ENCODE measurements around the gene CEP78.
"Not testable (repeated sequence)": the region's sequence is repeated elsewhere in the genome, so short reads cannot be mapped to it uniquely, and the experiment has no call there.

The CEP78 gene

GRCh38 chr9:78236551-78236910 is 656 bp downstream of the CEP78 start:
- no peak for DNase-seq

DNA sequence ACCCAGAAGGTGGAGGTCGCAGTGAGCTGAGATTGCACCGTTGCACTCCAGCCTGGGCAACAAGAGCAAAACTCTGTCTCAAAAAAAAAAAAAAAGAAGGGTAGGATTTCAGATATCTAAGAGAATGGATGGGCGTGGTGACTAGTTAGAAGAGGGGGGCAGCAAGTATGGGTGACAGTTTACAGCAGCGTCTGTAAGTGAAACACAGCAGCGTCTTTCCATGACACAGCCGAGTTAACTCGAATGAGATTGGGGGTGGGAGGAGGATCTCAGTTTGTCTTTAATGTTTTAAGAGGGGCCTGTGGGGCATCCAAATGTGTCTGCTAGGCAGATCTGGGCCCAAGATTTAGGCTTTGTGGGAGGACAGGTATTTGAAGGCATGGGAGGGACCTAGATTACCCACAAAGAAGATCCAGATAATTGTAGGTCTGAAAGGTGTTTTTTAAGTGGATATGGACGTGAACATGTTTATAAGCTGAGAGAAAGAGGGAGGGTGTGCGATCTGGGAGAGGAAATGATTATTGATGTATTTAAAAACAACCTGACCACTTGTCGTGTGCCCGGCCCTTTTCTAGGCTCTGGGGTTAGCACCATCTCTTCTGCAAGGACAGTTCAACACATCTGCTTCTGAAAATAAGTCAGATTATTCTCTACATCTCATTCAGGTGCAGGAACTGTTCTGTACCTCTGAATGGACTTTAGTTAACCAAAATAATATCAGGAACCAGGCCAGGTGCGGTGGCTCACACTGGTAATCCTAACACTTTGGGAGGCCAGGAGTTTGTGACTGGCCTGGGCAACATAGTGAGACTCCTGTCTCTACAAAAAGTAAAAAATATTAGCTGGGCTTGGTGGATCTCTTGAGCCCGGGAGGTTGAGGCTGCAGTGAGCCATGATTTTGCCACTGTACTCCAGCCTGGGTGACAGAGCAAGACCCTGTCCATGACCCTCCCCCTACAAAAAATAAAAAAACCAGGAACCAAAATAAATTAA is 2.5 kb downstream of the CEP78 start:
- no peak for DNase-seq

GRCh38 chr9:78239506-78239905 is 3.6 kb downstream of the CEP78 start:
- DNase-seq, result no peak

DNA sequence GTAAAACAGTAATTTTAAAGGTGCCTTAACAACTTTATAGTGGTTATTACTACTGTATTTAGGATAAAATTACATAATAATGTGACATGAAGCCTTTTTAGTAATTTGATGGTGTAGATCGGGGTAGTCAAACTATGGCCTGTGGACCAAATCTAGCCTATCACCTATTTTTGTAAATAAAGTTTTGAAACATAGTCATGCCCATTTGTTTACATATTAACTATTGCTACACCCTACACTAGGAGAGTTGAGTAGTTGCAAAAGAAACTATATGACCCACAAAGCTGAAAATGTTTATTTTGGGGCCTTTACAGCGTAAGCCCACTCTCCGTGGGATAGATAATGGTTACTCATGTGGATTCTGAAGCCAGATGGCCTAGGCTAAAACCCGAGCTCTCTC is 6.2 kb downstream of the CEP78 start:
- DNase-seq, result no peak

- no peak for DNase-seq
Observed at GRCh38 chr9:78243130-78243529, 7.3 kb downstream of the CEP78 start.

GRCh38 chr9:78245401-78245800 is 9.5 kb downstream of the CEP78 start:
- DNase-seq, result no peak

DNA sequence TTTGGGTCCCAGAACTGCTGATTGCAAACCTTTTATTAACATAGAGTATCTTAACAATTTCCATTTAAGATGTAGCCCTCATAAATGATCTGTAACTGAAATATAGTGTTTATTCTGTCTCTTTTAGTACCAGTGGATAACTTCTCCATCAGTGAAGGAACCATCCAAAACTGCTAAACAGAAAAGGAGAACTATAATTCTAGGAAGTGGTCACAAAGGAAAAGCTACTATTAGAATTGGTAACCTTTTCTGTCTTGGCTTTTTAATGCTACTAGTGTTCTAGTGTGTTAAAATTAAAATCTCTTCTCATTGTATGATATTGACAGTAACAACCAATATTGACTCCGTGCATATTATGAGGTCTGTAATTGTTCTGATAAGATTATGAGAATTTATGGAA is 12.8 kb downstream of the CEP78 start:
- DNase-seq, result no peak

DNA sequence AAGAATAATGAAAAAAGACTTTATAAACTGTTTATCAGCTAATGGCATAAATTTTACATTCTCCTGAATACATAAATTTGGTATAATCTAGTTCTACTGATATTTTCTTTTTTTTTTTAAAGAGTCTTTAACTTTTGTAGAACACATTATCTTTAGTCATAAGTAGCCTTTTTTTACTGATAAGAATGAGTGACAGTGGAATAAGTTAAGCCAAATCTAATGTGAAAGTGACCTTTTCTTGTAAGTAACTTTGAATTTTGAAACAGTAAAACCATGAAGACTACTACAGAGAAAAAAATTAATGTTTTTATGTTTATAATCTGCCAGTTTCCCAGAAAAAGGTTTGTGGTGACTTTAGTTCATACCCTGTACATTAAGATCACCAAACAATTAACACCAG is 13.7 kb downstream of the CEP78 start:
- no peak for DNase-seq

DNA sequence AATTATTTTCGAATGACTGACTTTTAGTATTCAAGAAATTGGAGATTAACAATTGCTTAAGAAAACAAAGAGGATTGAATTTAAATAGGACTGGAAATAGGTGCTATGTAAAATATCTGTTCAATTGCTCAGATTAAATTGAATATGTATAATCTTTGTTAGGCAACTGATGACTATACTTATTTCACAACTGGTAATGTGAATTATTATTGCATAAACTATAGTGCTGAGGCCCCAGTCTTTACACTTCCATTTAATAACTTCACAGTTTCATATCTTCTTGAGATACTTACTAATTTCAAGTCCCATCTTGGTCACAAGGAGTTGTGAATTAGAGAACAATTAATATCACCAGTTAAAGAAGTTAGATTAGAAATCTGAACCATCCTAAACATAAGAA is 16.7 kb downstream of the CEP78 start:
- no peak for DNase-seq

DNA sequence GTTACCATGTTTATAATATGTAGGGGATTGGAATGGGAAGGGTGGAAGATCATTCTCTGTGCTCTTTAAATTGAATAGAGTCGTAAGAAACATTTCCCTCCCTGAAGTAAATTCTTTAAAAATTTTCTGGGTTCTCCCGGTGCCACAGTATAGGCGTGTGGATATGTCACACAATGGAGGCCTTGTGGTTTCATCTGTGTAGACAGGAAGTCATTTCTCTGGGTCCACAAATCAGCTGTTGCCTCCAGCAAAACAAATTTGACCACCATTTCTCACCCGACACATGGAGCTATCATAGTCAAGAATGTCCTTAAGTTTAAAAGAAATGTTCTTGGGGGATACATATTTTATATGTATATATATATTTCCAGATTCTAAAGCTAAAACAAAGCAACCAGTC is 17.4 kb downstream of the CEP78 start:
- no peak for DNase-seq

GRCh38 chr9:78261403-78262001 is 25.6 kb downstream of the CEP78 start:
- DNase-seq, result no peak

DNA sequence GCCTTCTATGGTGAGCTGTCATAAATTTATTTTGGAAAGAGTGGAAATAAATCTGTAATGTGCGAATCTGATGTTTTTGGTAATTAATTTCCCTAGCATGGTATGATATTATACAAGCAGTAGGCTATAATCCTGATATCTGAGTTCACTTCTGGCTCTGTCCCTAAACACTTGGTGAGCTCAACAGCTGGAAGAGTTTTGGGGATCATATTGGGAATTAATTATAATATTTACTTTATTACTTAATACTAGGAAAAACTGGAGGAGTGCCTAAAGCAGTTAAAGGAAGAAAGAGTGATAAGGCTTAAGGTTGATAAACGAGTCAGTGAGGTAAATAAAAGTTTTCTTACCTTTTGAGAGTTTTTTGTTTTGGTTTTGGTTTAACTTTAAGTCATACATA is 26.8 kb downstream of the CEP78 start:
- DNase-seq, result no peak

DNA sequence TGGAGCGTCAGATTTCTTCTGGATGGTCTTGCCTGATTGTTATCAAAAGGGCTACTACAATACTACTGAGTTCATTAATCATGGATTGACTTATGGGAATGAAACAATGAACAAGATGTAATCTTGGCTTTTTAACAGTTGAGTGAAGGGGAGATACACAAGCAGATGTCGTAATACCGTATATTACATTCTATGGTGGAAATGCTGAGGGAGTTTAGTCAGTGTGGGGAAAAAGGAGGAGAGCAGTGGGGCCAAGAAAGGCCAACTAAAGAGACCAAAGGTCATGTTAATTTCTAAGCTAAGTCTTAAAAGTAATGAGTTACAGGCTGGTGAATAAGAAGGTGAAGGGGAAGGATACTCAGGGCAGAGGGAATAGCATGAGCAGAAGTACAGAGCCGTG is 32.0 kb downstream of the CEP78 start:
- no peak for DNase-seq

DNA sequence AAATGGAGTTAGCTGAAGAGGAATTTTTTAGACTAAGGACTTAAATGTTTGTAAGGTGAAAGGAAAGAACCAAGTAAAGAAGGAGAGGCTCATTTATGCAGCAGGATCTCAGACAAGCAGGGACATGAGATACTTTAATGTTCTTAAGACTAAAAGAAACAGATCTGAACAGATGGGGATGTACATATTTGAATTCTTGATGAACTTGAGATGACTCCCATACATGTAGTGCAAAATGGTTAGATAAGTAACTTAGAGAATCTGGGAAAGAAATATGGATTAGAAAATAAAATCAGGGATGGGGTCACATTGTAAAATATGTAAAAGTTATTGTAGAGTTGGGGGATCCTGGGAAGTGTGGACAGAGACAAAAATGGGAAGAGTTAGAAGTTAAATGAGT is 33.9 kb downstream of the CEP78 start:
- DNase-seq, result no peak

DNA sequence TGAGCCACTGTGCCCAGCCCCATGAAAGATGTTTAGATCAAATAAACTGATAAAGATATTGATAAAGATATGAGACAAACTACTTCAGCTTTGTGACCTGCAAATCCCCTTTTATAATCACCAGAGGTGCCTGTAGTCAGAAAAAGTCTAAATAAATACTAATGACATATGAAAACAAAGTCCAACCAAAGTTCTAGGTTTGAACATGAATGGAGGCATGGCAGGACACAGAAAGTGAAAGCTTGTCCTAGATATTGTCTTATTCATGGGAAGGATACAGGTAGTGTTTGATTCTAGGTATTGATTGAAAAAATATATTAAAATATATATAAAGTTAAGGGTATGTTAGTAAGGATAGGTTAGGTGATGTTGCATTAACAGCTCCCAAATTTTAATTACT is 36.4 kb downstream of the CEP78 start:
- no peak for DNase-seq

GRCh38 chr9:78273761-78274160 is 37.9 kb downstream of the CEP78 start:
- DNase-seq, result no peak

DNA sequence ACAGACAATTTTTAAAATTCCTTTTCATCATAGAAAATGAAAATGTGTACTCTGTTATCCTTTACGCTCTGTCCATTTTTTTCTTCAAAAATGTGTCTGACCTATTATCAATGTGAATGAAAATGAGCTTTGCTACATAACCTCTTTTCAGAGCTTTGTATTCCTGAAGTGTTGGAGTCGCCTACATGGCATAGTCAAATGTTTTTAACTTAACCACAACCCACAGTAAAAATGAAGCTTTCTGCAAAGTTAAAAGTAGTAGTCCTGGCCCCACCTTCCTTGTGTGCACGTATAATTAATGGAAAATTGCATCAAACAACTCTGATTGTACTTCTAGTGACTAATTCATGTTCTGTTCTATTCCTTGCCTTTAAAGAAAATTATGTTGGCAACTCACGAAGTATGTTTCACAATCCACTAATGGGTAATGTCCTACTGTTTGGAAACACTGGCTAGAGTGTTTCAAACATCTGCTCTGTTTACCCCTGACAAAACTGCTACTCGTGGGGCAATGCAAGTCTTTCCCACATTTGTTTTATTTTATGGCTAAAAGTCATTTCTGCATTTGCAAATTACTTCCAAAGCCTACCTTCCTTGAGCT is 42.4 kb downstream of the CEP78 start:
- DNase-seq, result no peak

DNA sequence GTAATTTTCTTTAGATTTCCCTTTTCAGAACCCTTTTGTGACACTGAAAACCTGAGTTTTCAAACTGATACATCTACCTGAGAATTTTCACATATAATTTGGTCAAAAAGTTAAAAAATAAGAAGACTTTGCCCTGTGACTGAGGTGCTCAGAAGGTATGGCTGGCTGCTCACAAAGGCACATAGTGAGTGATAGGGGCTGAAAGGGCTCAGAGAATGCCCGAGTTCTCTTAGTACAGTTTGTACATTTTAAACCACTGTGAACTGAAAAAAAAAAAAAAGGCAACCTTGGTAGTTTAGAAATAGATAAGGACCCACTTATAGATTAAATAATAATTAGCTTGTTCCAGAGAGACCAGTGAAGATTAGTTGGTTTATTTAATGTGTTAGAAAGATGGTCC is 42.9 kb downstream of the CEP78 start:
- no peak for DNase-seq

GRCh38 chr9:78280982-78281668 is 45.2 kb downstream of the CEP78 start:
- no peak for DNase-seq

GRCh38 chr9:78284181-78284580 is 48.3 kb downstream of the CEP78 start:
- DNase-seq, result not testable (repeated sequence)

DNA sequence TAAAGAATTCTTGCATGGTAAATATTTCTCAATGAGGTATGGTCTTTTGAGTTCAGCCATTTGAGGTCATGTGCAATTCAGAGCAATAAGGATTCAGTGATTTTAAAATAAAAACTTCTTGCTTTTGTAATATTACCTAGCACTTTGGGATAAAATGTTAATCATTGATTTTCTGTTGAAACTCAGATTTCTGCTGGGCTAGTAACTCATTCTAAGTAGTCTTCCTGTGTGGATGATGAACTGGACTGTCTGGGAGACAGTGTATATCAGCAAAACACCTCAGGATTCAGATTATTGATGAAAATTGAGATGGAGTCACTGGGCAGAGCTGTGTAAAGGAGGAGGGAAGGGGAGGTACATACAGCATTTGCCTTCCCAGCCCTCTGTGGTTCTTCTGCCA is 50.2 kb downstream of the CEP78 start:
- DNase-seq, result no peak

- DNase-seq, result no peak
Observed at GRCh38 chr9:78286946-78287388, 51.1 kb downstream of the CEP78 start.

DNA sequence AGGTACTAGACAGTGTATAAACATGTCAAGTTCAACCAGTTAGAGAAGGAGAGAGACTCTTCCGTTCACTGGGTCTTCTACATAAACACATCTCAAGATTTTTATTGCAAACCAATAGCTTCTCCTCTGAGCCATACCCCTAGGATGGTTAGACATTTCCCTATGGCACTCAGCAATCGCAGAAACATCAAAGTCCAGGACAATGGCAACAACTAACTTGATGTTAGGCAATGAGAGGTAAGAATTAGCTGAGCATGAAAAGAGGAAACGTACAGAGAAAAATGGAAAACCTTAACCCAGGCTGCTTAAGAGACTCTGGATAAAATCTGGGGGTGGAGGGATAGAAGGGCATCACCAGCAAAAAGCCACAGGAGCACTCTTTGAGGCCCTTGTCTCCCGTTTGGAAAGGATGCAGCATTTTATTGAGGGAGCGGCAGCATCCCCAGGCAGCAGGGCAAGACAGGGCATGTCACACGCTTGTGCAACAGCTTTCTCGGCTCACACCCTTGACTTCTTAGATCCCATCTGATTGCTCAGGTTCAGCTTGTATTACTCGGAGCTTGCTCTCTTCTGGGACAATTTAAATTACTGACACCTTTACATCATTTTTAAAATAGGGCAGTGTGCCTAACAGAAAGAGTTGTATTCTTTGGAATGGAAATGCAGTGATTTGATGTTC is 52.5 kb downstream of the CEP78 start:
- DNase-seq, result no peak
